Hematopoietic multipotent progenitor cell (in vitro differentiated cells): ENCODE measurements around the gene TOB1. TPM values are rescaled to one million over a fixed set of nuclear protein-coding genes. Genes with fewer than 3 reads are reported as not detected.
A peak's percentile ranks its signal among the peaks of the same experiment; 100 is the strongest.
"Not testable (repeated sequence)": the region's sequence is repeated elsewhere in the genome, so short reads cannot be mapped to it uniquely, and the experiment has no call there.

Experiments
- DNase-seq, 3 donors: peaks; one replicate each; pipeline ENCODE4 v3.0.0-alpha.2; 2011 to 2015; ENCODE audit warnings: low read depth in 2 of 3, low spot score in 2 of 3
- total RNA-seq: library from RNA; depleted of rRNA; stranded (reverse); fragments of >200 nt; gene quantifications from one replicate; pipeline ENCODE4 v1.2.3, GENCODE V29; 2012

The TOB1 gene
- total RNA-seq, 1 donor, result 12.1 TPM

DNA sequence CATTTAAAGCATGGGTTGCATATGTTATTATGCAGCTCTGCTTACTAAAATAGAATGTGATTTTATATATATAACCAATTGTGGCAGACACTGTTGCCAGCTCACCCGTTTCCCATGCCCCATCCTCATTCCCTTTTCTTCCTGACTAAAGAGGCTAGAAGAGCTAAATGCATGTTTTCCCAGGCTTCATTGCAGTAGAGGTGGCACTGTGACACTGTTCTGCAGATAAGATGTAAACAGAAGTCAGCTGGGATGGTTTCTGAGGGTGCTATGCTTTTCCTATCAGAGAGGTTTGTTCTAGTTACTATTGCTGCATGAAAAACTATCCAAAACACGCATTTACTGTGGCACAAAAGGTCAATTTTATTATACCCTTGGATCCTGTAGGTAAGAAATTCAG, 5.7 kb upstream of the TOB1 start:
- DNase-seq, result no peak

DNA sequence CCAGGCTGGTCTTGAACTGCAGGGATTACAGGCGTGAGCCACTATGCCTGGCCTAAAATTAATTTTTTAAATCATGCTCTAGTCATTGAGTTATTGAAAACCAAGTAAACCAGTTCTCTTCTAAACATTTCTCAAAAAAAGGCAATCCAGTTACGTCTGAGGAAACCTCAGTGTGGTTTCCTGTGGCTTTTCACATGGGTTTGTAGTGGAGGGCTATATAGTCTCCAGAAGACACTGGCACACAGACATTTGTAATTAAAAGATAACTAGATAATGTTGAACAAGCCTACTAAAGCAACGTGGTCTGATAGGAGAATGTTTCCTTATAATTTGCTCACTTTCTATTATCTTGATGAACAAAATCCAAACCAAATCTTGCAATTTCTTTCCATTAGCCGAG, 5.2 kb upstream of the TOB1 start:
- DNase-seq, result peak; percentile 53 to 74 (median 73)

DNA sequence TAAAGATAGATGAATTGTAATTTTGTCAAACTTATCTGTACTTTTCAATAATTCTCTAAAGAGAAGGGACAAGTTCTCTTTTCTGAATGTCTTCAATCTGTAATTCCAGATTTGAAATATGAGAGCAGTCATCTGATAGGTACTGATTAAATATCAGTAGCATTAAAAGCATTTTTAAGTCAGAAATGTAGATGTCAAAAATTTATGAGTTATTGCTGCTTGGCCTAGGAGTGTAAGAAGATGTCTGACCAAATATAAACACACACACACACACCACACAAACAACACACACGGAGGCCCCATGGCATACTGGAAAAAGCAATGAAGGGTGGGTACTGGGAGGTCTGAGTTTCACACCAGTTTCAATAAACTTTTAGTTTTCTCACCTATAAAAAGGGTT, 2.4 kb upstream of the TOB1 start:
- DNase-seq, result no peak

DNA sequence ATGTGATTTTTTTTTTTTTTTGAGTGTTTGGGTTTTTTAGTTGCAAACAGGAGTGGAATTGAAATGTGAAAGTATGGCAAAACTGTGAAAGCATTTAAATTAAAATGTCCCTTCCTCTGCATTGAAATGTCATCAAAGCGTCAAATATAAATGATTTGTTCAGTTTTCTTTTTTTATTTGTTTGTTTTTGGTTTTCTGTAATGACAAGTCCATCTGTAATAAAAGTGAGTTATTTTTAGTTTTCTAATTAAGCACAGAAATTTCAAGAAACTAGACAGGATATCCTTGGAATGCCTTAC, 1.9 kb upstream of the TOB1 start:
- no peak for DNase-seq

DNA sequence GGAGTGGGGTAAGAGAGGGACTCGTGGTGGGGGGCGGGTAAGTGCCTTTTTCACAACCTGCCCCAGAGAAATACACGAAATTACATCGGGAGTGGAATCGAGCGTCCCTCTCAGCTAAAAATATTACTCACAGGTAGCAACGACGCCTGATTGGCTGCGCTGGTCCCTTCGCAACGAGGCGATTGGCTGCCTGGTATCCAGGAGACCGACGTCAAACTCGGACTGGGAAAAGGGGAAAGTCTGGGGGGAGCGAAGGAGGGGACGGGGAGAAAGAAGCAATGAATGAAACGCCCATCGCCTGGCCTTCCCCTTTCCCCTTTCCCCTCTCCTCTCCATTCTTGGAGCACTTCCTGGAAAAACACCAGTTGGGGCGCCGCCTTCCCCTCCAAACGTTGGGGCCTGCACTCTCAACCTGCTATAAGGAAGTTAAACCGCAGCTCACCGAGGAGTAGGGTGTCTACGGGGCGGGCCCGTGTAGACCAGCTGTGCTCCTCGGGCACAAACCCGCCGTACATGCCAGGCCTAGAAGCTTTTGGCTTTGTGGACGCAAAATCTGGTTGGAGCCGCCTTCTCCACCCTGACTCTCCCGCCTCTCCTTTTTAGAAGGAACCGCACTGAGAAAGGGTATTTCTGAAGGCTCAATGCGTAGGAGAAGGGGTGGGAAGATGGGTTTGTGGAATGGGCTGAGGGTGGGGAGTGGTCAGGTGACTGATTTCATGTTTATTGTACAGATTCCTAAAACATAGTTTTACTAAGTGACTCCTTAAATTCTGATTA, 1.4 kb upstream of the TOB1 start:
- peak; percentile 66 to 93 (median 89) for DNase-seq

DNA sequence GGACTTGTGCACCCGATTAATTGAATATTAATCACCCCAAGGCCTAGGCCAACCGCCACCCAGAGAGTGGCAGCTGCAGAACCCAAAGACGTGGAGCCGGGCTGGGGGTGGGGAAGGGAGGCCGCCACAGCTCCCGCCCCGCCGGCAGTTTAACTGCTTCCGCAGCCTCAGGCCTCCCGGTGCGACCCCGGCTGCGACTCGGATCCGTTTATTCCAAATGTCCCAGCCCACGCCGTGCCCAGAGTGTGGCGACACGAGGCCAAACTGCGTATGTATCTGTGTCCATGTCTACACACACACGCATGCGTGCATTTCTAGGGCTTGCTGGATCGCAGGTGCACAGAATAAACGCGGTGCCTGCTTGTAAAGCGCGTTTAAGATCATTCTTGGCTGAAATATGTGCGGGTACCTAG, 802 bp upstream of the TOB1 start:
- DNase-seq, result peak; percentile 62 to 80 (median 79)

DNA sequence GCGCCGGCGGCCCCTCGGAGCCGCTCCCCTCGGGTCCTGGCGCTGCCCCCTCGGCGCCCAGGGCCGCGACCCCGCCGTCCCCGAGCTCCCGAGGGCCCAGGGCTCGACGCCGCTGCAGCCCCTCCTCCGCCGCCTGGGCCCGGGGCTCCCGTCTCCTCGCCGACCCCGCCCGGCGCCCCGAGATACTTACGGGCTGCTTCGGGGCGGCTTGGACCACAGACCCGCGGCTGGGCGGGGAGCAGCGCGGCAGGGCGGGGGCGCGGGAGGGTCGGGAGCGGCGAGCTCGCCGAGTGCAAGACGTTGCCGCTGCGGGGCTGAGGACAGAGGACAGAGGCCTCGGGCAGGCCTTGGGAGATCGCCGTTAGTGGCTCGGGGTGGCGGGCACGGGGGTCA, 290 bp downstream of the TOB1 start:
- DNase-seq, result no peak

DNA sequence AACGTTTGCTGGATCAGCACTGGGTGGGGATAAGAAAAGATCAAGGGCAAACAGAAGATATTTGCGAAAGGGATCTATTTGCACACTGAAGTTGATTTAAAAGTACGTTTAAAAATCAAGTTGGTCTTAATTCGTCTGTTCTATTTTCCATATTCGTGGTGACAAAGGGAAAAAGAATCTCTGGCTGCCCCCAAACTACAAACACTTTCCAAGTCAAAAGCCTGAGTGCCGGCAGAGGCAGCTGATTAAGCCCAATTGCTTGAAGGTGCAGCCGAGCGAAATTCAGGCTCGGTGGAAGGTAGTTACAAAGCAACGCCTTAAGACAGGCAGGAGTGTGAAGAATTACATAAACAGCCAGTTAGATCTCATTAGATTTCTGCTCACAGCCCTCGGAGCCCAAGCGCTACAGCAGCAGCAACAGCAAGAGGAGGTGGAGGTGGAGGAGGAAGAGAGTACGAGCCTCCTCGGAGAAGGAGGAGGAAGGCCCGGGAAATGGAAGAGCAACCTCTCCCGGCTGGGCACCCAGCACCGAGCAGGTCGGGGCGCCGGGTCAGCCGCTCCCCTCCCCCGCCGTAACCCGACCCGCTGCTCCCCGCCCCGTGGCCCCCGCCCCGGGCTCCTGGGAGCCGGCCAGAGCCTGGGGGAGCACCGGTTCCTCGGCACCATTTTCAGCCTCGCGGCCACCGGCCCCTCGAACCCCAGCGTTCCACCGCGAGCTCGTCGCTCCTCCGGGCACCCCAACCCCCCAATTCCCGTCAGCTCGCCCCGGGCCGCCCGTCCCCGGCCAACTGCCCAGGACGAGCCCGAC, 890 bp downstream of the TOB1 start:
- peak; percentile 32 to 54 (median 39) for DNase-seq

DNA sequence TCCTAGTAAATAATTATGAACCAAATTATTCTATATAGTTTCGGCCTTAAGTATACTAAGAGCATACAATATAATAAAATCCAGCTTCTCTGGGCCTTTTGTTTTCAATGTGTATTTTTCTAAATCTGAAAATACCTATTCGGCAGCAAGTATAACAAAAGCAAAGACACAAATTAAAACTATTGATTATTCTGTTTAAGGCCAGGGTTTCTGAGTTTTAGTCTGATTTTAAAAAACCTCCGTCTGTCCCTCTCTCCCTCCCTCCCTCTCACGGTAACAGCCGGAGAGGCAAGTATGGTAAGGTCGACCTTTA, 1.5 kb downstream of the TOB1 start:
- DNase-seq, result no peak

DNA sequence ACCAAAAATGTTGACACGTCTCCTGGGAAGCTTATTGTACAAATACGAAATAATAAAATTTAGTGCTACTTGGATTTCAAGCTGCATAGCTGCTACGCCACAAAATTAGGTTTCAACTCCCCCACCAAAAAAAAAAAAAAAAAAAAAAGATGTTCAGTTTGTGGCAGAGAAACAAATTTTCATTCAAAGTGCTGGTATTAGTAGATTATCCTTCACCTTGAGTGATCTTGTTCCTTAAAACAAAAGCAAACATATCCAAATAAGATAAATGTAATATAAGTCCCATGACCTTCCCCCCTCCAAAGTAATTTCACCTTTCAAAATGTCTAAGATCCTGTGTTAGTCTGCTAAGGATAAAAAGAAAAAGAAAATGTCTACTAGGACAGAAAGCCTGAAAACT, 2.2 kb downstream of the TOB1 start:
- DNase-seq, result no peak

DNA sequence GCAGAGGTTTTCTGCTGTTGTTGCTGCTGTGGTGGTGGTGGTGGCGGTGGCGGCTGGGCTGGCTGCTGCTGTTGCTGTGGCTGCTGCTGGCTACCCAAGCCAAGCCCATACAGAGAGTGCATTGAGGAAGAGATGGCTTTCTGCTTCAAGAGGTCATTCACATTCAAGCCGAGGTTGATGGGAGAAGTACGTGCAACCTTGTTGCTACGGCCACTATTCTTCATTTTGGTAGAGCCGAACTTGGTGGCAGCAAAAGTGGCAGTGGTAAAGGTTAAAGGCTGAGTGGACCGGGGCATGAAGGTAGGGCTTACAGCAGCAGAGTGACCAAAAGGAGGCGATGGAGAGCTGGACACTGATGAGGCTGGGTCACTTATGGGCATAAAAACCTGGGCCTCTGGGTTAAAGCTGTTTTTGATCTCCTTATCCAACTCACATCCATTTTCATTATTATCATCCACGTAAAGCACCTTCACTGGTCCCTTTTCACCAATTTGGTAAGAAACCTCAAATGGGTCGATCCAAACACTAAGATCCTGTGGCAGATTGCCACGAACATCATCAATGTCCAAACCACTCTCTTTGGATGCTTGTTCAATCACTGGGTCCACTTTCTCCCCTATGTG, 2.8 kb downstream of the TOB1 start:
- DNase-seq, result peak in 2 of 3 donors; percentile 44 to 55

DNA sequence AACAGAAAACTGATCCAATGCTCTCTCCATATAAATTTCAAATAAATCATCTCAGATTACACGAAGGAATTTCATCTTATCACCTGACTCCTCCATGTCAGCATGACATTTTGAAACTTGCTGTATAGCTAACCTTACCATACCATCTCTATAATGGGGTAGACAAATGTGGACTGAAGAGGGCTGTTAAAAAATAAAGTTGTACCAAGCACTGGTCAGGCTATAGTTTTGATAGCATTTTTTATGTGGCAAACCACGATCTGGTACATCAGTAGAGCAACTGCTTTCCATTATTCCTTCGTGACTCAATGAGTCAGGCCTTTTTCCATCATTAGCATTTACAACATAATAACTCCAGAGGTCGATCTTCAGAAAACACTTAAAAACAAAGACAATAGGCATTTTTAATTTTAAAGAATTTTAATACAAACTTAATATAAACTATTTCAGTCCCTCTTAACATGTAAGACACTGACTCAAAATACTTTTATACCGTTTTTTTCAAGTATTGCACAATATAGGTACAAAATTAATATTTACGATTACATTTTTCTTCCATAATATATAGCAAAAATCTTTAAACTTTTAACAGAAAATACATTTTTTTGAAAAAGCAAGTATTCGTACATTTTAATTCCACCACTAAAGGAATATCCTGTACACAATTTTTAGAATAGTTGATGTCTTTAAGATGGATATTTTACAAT, 4.2 kb downstream of the TOB1 start:
- DNase-seq, result no peak

DNA sequence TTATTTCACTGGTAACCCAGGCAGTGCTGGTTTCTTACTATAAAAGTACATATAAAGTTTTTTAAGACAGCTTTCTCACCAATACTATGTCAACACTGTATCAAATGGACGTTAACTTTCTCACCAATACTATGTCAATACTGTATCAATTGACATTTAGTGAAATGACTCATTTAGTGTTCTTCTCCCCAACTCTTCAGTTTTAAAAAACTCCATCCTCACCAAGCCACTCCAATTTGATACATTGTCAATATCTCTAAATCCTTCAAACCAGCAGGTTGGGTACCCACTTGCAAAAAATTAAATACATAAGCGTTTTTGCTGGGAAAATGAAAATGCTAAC, 4.8 kb downstream of the TOB1 start:
- no peak for DNase-seq

DNA sequence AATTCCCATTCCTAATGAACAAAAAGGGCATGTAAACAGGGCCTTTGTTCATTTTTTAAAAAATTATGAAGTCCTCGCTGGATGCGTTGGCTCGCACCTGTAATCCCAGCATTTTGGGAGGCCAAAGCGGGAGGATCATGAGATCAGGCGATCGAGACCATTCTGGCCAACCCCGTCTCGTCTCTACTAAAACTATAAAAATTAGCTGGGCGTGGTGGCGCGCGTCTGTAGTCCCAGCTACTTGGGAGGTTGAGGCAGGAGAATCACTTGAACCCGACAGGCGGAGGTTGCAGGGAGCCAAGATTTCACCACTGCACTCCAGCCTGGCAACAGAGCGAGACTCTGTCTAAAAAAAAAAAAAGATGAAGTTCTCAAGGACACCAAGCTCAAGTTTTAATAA, 6.4 kb downstream of the TOB1 start:
- not testable (repeated sequence) for DNase-seq

DNA sequence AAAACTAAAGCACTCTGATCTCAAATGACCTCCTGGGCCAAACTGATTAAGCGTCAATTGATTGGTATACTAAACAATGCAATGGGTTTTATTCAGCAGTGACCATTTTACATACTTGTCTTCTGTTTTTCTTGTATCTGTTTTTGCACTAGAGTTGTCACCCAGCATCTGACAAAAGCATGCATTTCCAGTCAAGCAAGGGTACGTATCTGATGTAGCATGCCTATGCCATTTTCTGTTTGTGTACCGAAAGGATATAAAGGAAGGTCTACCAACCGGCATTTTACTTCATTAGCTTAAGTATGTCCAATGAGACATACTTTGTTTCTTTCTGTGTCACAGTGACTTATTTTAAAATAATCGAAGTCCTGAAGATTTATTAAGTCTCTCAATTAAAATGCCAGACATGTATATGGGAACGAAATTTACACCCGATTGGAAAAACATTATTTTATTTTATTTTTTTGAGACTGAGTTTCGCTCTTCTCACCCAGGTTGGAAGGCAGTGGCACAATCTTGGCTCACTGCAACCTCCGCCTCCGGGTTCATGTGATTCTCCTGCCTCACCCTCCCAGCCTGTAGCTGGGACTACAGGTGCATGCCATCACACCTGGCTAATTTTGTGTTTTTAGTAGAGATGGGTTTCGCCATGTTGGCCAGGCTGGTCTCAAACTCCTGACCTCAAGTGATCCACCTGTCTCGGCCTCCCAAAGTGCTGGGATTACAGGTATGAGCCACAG, 7.5 kb downstream of the TOB1 start:
- DNase-seq, result no peak

DNA sequence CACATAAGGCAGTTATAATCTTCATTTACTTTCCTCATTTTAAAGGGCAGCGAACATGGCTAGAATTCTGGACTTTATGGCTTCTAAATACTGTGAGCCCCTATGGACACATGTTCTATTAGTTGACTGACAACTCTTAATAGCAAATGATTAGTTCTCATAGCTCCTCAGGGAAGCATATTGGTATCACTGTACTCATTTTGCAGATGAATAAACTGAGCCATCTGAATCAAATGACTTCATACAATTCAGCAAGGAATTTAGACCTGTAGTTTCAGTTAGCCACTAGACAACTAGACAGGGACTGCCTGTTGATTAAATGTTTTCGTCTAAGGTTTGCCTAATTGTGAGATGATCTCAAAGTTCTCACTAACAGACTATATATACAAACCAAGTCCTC, 9.7 kb downstream of the TOB1 start:
- no peak for DNase-seq

DNA sequence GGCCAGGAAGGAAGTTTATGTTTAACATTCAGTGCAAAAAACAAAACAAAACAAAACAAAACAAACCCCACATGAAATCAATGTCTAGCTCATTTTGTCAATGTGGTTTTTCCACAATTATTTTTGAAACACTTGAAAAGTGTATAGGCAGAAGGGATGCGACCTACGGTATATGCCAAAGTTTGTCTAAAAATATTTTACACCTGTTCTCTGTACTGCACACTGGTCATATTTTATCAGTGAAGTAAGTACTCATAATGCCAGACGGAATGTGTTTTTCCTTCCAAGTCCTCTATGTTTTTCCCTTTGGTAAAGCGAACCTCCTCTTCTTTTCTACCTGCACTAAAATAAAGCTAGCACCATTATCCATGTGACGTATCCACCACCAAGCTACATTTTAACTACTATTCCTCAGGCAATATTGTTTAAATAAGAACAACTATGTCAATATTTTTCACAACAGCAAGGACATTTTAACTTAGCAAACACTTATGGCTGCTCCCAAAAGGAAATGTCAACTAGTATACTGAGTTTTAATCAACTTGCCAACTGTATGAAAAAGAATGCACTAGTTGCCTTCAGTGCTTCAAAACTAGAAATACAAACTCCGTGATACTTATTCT, 10.3 kb downstream of the TOB1 start:
- DNase-seq, result no peak

DNA sequence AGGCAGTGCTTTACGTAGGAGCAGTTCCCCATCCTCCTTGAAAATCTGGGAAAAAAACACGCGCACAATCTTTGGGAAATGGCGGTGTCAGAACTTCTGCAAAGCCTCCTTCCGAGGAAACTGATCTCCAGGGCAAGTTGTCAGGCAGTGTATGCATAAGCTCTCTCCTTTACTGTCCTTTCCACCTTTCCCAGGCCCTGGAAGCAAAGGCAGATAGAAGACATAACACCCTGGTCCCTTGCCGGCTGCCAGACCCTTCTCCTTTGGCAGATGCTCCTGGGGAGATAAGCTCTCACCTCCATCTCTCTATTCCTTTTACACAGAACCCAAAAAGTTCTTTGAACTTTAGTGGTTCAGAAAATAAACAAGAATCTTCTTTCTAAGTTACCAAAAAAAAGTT, 12.4 kb downstream of the TOB1 start:
- no peak for DNase-seq

DNA sequence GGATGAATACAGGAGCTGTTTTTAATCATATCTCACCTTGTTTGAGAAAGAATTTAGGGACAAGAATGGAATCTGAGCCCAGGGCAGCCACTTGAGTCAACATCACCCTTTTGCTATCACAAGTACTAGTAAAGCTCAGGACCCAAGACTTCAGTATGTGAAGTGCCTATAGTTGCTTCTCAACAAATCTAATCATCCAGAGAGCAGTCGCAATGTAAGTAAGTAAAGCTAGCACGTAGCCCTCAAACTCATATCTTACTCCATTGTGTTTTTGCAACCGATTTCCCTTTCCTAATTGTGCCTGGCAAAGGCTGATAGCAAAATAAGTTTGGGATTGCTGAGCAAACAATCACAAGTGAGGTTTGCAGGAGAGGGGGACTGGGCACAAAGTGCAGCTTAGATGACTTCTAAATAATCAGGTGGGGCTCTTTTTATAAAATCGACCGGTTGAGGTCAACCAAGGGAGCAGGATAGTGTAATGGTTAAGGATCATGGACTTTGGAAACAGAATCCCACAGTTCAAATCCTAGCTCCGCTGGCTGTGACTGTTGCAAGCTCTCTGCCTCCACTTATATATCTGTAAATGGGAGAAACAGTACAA, 13.0 kb downstream of the TOB1 start:
- no peak for DNase-seq

DNA sequence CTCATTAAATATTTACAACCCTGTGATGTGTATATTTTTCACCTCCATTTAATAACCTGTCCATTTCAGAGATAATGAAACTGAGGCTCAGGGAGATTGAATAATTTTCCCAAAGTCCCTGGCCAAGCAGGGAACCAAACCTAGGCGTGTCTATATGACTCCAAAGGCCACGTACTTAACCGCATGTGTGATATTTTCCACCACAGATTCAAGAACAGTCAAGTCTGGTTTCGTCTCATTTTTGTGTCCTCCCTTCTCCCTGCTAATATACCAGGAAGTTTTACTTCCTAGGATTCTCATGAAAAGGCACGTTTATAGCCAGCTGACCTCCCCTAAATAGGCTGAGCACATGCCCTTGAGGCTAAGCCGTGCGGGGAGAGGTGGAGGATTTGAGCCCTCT, 15.5 kb downstream of the TOB1 start:
- DNase-seq, result no peak
